GM12801 (cell line): ENCODE results near the gene HAAO.

Experiments
- TF ChIP-seq, protein P1 (sequence below): IDR thresholded peaks from one replicate; pipeline ENCODE4 v1.5.1; 2011; ENCODE audit warnings: control low read depth; ENCODE audit not compliant: insufficient read length; ENCODE audit errors: extremely low read depth

HAAO gene

DNA sequence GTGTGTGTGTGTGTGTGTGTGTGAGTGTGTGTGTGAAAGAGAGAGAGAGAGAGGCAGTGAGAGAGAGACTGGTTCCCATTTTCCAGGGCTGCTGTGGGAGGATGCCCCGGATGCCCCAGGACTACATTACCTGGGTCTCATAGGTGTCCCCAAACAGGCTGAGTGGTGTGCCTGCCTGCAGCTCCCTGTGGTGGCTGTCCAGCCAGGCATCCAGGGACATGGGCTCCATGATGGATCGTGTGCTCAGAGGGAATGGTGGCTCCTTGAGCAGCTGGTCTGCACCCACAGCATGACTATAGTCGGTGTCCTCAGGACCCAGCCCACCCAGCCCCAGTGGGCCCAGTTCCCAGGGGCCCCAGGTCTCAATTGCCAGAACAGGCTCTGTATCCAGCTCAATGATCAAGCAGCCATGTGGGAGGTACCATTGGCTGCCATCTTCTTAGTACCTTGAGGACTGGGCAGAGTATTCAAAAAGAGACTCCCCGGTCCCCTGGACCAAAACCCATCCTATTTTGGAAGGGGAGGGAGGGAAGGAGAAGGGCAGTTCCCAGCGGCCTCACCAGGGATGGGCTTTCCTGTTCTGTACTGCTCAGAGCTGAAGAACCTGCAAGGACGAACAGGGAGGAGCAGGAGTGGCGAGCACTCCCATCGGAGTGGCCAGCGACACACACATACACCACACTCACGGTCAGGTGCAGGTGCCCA, 22.6 kb downstream of the HAAO start:
- TF ChIP-seq, protein P1, sequence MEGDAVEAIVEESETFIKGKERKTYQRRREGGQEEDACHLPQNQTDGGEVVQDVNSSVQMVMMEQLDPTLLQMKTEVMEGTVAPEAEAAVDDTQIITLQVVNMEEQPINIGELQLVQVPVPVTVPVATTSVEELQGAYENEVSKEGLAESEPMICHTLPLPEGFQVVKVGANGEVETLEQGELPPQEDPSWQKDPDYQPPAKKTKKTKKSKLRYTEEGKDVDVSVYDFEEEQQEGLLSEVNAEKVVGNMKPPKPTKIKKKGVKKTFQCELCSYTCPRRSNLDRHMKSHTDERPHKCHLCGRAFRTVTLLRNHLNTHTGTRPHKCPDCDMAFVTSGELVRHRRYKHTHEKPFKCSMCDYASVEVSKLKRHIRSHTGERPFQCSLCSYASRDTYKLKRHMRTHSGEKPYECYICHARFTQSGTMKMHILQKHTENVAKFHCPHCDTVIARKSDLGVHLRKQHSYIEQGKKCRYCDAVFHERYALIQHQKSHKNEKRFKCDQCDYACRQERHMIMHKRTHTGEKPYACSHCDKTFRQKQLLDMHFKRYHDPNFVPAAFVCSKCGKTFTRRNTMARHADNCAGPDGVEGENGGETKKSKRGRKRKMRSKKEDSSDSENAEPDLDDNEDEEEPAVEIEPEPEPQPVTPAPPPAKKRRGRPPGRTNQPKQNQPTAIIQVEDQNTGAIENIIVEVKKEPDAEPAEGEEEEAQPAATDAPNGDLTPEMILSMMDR, result no peak

- TF ChIP-seq, protein P1, result no peak
Measured at GRCh38 chr2:42768706-42769256, 23.6 kb downstream of the HAAO start.

DNA sequence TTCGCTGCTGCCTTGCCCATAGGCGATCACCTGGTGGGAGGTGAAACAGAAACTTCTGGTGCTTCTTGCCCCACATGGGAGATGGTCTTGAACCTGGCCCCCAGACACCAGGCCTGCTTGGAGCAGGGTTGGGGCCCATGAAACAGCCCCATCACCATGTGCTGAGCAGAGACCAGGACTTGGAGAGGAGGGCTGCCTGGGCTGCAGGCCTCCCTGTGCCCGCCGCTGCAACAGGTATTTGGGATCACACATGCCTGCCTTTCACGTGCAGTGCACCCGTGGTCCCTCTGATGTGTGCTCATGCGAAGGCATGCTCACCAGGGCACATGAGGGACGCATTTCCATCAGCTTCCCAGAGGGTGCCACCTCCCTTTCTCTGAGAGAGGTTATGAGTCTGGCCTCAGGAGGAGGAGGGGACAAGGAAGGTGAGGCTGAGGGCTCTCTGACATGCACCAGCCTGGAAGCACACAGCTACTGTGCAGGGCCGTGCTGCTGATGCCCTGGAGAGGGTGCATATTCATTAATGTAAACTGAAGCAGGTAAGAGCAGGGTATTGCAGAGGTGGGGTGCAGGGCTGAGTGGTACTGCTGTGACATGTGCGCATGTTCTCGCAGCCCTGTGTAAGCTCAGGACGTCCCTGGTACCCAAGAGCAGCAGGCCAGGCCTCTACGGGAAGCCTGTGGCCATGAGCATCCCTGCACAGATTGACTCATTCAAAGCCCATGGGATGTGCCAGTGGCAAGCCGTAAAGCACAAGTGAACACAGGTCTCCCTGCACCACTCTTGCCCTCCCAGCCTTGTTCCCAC, 24.3 kb downstream of the HAAO start:
- TF ChIP-seq, protein P1, result no peak

DNA sequence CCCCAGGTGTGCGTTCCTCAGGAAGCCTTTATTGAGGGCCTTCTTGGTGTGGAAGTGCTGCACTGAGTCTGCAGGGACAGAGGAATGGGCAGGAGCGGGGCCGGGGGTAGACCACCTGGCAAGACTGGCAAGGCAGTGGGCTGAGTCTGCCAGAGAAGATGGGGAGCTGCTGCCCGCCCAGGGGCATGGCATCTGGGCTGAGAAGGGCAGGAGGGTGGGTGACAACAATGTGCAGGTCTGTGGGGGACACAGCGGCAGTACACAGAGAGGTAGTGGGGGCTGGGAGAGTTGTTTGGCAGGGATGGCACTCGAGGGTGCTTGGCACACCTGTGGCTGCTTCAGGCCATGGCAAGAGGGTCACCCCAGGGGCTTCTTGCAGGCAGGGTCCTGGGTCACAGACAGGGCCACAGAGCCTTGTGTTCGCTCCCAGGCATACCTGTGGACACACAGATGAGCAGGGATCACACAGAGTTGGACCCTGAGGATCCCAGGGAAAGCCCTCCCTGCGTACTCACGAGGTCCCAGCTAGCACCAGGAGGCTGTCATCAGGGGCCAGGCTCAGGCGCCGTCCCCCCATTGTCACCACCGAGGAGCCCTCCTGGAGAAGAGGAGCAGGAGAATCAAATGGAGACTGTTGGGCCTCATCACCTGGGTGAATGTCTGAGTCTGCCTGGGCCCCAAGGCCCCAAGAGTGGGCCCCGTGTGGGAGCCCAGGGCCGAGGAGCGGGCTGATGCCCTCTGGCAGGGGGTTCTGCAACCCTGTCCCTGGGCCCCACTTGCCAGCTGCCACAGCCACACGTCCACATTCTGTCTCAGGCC, 25.1 kb downstream of the HAAO start:
- TF ChIP-seq, protein P1, result no peak

GRCh38 chr2:42765686-42766085, 26.7 kb downstream of the HAAO start:
- TF ChIP-seq, protein P1, result no peak

DNA sequence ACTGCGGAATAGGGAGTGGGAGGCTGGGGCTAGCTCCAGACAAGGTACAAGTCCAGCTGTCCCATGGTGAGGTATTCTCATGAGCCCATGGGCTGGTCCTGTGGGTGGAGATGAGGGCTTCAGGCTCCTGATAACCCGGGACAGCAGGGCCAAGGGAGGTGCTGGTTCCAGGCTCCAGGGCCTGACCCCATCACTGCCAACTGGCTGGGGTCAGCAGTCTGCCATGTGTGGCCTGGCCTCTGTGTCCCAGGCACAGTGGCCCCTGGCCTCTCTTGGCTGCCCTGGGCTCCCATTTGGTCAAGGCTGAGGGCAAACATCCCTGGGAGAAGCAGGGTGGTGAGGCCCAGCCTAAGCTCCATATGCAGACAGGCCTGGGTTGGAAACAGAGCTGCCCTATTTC, 27.5 kb downstream of the HAAO start:
- TF ChIP-seq, protein P1, result no peak

DNA sequence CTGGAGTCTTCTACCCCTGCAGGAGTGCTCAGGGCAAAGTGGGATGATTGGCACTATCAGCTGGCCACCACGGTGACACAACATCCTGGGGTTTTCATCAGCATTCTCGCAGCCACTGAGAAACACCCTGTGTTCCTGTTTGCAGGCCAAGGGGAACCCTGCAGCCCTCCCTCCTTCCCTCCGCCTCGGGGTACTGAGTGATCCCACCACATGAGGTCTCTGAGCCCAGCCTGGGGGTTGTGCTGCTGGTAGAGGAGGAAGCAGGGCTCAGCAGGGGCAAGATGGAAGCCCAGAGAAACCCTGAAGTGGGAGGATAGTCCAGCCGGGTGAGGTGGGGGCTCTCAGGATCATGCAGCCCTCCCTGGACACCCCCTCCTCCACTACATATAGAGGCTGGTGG, 28.3 kb downstream of the HAAO start, which contains the start of gene OXER1:
Gene OXER1, minus strand, starts transcription at position 40 of the 400 bp plus-strand sequence. CDS start 73 bp downstream, outside the sequence.
- TF ChIP-seq, protein P1, result no peak
